GM23248 (cell line): ENCODE measurements around the gene TTLL1.

ENCODE experiments used
- EZH2 ChIP-seq: fragments of 200-600 bp; sonication (generic); IDR thresholded peaks from 2 replicates; pipeline ENCODE4 v1.6.1; 2018; ENCODE audit warnings: antibody characterized with exemption, mild to moderate bottlenecking; ENCODE audit not compliant: insufficient read depth, poor library complexity, severe bottlenecking
- EZH2phosphoT487 ChIP-seq: fragments of 200-600 bp; sonication (generic); IDR thresholded peaks from 2 replicates; pipeline ENCODE4 v1.6.1; 2018; ENCODE audit warnings: antibody characterized with exemption, moderate library complexity, mild to moderate bottlenecking, low read depth; ENCODE audit not compliant: insufficient read depth

DNA sequence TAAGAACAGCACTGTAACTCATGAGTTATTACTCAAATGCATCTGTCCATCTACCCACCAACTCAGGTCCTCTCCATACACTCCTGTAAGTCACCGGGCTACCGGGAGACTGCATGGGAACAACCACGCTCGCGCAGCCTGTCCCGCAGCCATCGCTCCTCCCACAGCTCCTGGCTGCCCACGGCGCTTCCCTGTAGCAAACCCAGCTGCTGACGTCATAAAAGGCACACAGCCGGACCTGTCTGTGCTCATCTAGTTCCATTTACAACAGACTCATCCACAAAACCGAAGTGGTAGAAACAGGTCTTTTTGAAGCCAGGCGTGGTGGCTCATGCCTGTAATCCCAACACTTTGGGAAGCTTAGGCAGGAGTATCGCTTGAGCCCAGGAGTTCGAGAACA is 50.9 kb downstream of the TTLL1 start:
- no peak for TF ChIP-seq EZH2
- no peak for TF ChIP-seq EZH2phosphoT487
